K562 (cell line): ENCODE measurements around the gene CCDC27. TPM values are rescaled to one million over a fixed set of nuclear protein-coding genes. Genes with fewer than 3 reads are reported as not detected.

Experiments
- ARID1B ChIP-seq: fragments of 450-650 bp; IDR thresholded peaks from 2 replicates; pipeline ENCODE4 v1.6.1; 2016; ENCODE audit warnings: antibody characterized with exemption, mild to moderate bottlenecking, inconsistent platforms
- ASH1L ChIP-seq: fragments of 450-650 bp; IDR thresholded peaks from 2 replicates; pipeline ENCODE4 v1.6.1; 2018; ENCODE audit warnings: borderline replicate concordance, mild to moderate bottlenecking, low read depth; ENCODE audit not compliant: partially characterized antibody
- ATF7 ChIP-seq: fragments of 450-650 bp; IDR thresholded peaks from 2 replicates; pipeline ENCODE4 v1.7.1; 2014; ENCODE audit warnings: mild to moderate bottlenecking, moderate library complexity
- CBFA2T3 ChIP-seq: fragments of 450-650 bp; IDR thresholded peaks from 2 replicates; pipeline ENCODE4 v1.6.1; 2017
- CC2D1A ChIP-seq: fragments of 450-650 bp; IDR thresholded peaks from 2 replicates; pipeline ENCODE4 v1.6.1; 2017; ENCODE audit warnings: mild to moderate bottlenecking
- E2F4 ChIP-seq: sonication (generic); formaldehyde crosslinking; IDR thresholded peaks from 2 replicates; pipeline ENCODE4 v1.8.0; 2022; ENCODE audit warnings: mild to moderate bottlenecking, low read depth, missing genetic modification reagents
- EHMT2 ChIP-seq: fragments of 450-650 bp; IDR thresholded peaks from 2 replicates; pipeline ENCODE4 v1.6.1; 2018; ENCODE audit warnings: antibody characterized with exemption
- HDAC1 ChIP-seq, 2 experiments: fragments of 450-650 bp; IDR thresholded peaks; 2 replicates each; pipeline ENCODE4 v1.6.1; 2016 to 2017; ENCODE audit warnings: inconsistent platforms in 1 of 2, mild to moderate bottlenecking in 1 of 2, moderate library complexity in 1 of 2
- HLTF ChIP-seq: fragments of 450-650 bp; IDR thresholded peaks from 2 replicates; pipeline ENCODE4 v1.6.1; 2016
- KAT8 ChIP-seq: fragments of 450-650 bp; IDR thresholded peaks from 2 replicates; pipeline ENCODE4 v1.6.1; 2016; ENCODE audit warnings: low read depth, mild to moderate bottlenecking
- MEF2D ChIP-seq: conservative IDR thresholded peaks from 2 replicates; pipeline ENCODE4 v1.6.1; 2016; ENCODE audit warnings: low read depth, missing genetic modification characterization, missing compliant biosample characterization
- MEIS2 ChIP-seq: fragments of 450-650 bp; IDR thresholded peaks from 2 replicates; pipeline ENCODE4 v1.6.1; 2014; ENCODE audit warnings: mild to moderate bottlenecking; ENCODE audit not compliant: partially characterized antibody
- MIER1 ChIP-seq: fragments of 450-650 bp; IDR thresholded peaks from 2 replicates; pipeline ENCODE4 v1.6.1; 2016; ENCODE audit warnings: antibody characterized with exemption, mild to moderate bottlenecking, low read depth
- NCOA4 ChIP-seq: fragments of 450-650 bp; IDR thresholded peaks from 2 replicates; pipeline ENCODE4 v1.6.1; 2018; ENCODE audit warnings: mild to moderate bottlenecking; ENCODE audit not compliant: partially characterized antibody
- NFIC ChIP-seq: fragments of 450-650 bp; IDR thresholded peaks from 2 replicates; pipeline ENCODE4 v1.6.1; 2017; ENCODE audit warnings: mild to moderate bottlenecking, inconsistent platforms
- POLR2G ChIP-seq: fragments of 200-400 bp; formaldehyde crosslinking; IDR thresholded peaks from 2 replicates; pipeline ENCODE4 v1.6.1; 2017; ENCODE audit warnings: low read depth, mild to moderate bottlenecking, antibody characterized with exemption, low read length, moderate library complexity
- RBM39 ChIP-seq: fragments of 200-400 bp; formaldehyde crosslinking; optimal IDR thresholded peaks from 2 replicates; pipeline ENCODE3; 2018; ENCODE audit warnings: low read depth, low read length
- RCOR1 ChIP-seq, 2 experiments: IDR thresholded peaks; 2 replicates each; pipeline ENCODE4 v1.6.1; 2012; ENCODE audit warnings: low read depth in 2 of 2, low read length in 2 of 2, borderline replicate concordance in 1 of 2, improper control_type of control experiment in 1 of 2
- SAP30 ChIP-seq: fragments of 200-600 bp; sonication (generic); IDR thresholded peaks from 2 replicates; pipeline ENCODE4 v1.6.1; 2012; ENCODE audit warnings: borderline replicate concordance, low read depth, mild to moderate bottlenecking, moderate library complexity, low read length, control low read depth, inconsistent platforms; ENCODE audit not compliant: insufficient read depth, poor library complexity, severe bottlenecking
- SIN3B ChIP-seq: fragments of 450-650 bp; IDR thresholded peaks from 2 replicates; pipeline ENCODE4 v1.6.1; 2017; ENCODE audit warnings: low read depth, mild to moderate bottlenecking, moderate library complexity
- SMAD4 ChIP-seq: fragments of 250-450 bp; sonication (Bioruptor Pico); conservative IDR thresholded peaks from 2 replicates; pipeline ENCODE4 v1.8.0; 2021; ENCODE audit warnings: inconsistent platforms, mild to moderate bottlenecking, moderate library complexity
- SNAPC5 ChIP-seq: fragments of 250-450 bp; sonication (Bioruptor Pico); IDR thresholded peaks from 2 replicates; pipeline ENCODE4 v1.8.0; 2021; ENCODE audit warnings: moderate library complexity, mild to moderate bottlenecking, inconsistent platforms
- SOX6 ChIP-seq: fragments of 450-650 bp; IDR thresholded peaks from 2 replicates; pipeline ENCODE4 v1.6.1; 2014; ENCODE audit warnings: mild to moderate bottlenecking
- TBP ChIP-seq: optimal IDR thresholded peaks from 2 replicates; pipeline ENCODE3; 2011; ENCODE audit warnings: low read depth, low read length, improper control_type of control experiment
- U2AF1 ChIP-seq: fragments of 200-400 bp; formaldehyde crosslinking; optimal IDR thresholded peaks from 2 replicates; pipeline ENCODE3; 2017; ENCODE audit warnings: mild to moderate bottlenecking, low read depth, low read length, moderate library complexity
- ZNF324 ChIP-seq: fragments of 250-450 bp; sonication (Bioruptor Pico); IDR thresholded peaks from 2 replicates; pipeline ENCODE4 v1.4.0; 2020; ENCODE audit warnings: mild to moderate bottlenecking
- polyA plus RNA-seq, 8 experiments: library from polyadenylated mRNA; depleted of rRNA in 4 of 8; stranded (reverse) in 5 of 8; unstranded in 3 of 8; fragments of >200 nt; fragmentation: Nextera tagmentation in 2 of 8; fragmentation: Illumina TruSeq in 1 of 8; extraction: Ambion mirVana in 2 of 8; extraction: Trizol in 1 of 8; gene quantifications; 2 replicates each; pipeline versions ENCODE4 v1.2.1 to v1.2.3, GENCODE V29; 2011 to 2014; ENCODE audit warnings: inconsistent platforms in 1 of 8, missing spikeins in 1 of 8
- total RNA-seq, 7 experiments: library from RNA; depleted of rRNA in 6 of 7; stranded (reverse); fragments of >200 nt in 6 of 7; fragmentation: Illumina TruSeq in 2 of 7; extraction: Trizol in 2 of 7; gene quantifications; 2 replicates each; pipeline versions ENCODE4 v1.2.1 to v1.2.3, GENCODE V29; 2011 to 2021; ENCODE audit warnings: low replicate concordance in 1 of 7
- TF ChIP-seq, protein P1 (sequence below): sonication (generic); formaldehyde crosslinking; IDR thresholded peaks from 2 replicates; pipeline ENCODE4 v1.8.1; 2022; ENCODE audit warnings: missing genetic modification reagents
- TF ChIP-seq, protein P2 (sequence below): fragments of 250-450 bp; sonication (Bioruptor Pico); IDR thresholded peaks from 2 replicates; pipeline ENCODE4 v1.8.0; 2022; ENCODE audit warnings: inconsistent platforms

The CCDC27 gene
- total and polyA plus RNA-seq, 9 of the 15 experiments (the other 6 are each of a cell fraction or from before 2014, with no cell fraction given), result 0.01 to 0.04 TPM; not detected in 7

- TF ChIP-seq SNAPC5 (CRISPR knock-in tag) (no peak), SOX6 (peak; percentile 58; the same call in 1 of the 2 replicates), ZNF324 (CRISPR knock-in tag) (no peak), CC2D1A (no peak), U2AF1 (no peak), NFIC (no peak), ARID1B (peak; percentile 81), MEF2D (tag) (no peak), POLR2G (no peak), HLTF (no peak), ASH1L (no peak), MEIS2 (peak; percentile 49), KAT8 (no peak), CBFA2T3 (peak; percentile 91), TBP (no peak), HDAC1 (IDR thresholded peaks at IDR 0.05) (no peak), SIN3B (no peak), ATF7 (0 out of 2 replicates have a peak, but pooled peaks have one; percentile 15), NCOA4 (no peak), RBM39 (no peak), EHMT2 (no peak), RCOR1 (IDR thresholded peaks at IDR 0.05; ENCODE audit: borderline replicate concordance in 1 of 2, low read depth in 2 of 2, low read length in 2 of 2) (peak; percentile 10 to 55; a peak in 1 of 4 replicates), SMAD4 (CRISPR knock-in tag) (0 out of 2 replicates have a peak, but pooled peaks have one; percentile 48), E2F4 (no peak), SAP30 (no peak), MIER1 (no peak)
- TF ChIP-seq, protein P1, sequence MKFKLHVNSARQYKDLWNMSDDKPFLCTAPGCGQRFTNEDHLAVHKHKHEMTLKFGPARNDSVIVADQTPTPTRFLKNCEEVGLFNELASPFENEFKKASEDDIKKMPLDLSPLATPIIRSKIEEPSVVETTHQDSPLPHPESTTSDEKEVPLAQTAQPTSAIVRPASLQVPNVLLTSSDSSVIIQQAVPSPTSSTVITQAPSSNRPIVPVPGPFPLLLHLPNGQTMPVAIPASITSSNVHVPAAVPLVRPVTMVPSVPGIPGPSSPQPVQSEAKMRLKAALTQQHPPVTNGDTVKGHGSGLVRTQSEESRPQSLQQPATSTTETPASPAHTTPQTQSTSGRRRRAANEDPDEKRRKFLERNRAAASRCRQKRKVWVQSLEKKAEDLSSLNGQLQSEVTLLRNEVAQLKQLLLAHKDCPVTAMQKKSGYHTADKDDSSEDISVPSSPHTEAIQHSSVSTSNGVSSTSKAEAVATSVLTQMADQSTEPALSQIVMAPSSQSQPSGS (CRISPR knock-in tag), result no peak
- TF ChIP-seq, protein P2, sequence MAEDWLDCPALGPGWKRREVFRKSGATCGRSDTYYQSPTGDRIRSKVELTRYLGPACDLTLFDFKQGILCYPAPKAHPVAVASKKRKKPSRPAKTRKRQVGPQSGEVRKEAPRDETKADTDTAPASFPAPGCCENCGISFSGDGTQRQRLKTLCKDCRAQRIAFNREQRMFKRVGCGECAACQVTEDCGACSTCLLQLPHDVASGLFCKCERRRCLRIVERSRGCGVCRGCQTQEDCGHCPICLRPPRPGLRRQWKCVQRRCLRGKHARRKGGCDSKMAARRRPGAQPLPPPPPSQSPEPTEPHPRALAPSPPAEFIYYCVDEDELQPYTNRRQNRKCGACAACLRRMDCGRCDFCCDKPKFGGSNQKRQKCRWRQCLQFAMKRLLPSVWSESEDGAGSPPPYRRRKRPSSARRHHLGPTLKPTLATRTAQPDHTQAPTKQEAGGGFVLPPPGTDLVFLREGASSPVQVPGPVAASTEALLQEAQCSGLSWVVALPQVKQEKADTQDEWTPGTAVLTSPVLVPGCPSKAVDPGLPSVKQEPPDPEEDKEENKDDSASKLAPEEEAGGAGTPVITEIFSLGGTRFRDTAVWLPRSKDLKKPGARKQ (CRISPR knock-in tag), result no peak
These were observed 7.5 kb downstream of the CCDC27 start (continued) for GRCh38 chr1:3759796-3760195.
